Measurements from ENCODE around the gene KIF26A.
A peak's percentile ranks its signal among the peaks of the same experiment; 100 is the strongest.

KIF26A gene

GRCh38 chr14:104138098-104138717, at the start of gene KIF26A:
Gene KIF26A (plus strand): TSS chr14:104138587. CDS start chr14:104138723, 136 bp downstream.
- no peak for DNase-seq

- DNase-seq, result no peak
Measured at GRCh38 chr14:104090071-104090748, 48.2 kb upstream of the KIF26A start.

DNA sequence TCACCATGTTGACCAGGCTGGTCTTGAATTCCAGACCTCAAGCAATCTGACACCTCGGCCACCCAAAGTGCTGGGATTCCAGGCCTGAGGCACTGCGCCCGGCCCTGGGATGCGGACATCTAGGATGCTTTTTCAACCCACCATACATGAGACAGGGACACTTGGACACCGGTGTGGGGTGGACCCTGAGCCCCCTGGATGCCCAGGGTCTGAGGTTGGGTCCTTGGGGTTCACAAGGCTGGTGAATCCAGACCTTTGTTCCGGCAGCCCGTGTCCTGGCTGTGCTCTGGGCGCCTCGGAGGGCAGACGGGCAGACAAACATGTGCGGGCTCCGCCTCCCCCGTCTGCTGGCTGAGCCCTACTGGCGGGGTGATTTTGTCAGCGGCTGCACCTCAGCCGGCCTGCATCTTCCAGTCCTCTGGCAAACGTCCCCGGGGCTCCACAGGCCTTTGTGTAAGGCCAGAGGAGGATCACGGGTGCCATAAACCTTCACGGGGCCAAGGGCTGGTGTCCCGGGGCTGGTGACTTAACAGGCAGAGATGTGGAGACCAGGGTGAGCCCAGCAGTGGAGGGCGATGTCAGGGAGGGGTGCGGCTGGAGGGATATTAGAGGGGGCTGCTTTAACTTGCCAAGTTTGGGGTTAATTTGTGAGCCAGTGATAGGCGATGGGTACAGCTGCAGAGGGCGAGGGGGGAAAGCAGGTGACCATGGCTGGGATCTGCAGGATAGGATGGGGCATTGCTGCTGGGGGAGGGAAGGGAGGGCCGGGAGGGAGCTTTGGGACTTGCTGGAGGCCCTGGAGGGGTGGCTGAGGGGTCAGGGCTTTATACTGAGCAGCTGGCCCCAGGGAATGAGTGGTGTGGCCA, 47.1 kb upstream of the KIF26A start:
- no peak for DNase-seq

DNA sequence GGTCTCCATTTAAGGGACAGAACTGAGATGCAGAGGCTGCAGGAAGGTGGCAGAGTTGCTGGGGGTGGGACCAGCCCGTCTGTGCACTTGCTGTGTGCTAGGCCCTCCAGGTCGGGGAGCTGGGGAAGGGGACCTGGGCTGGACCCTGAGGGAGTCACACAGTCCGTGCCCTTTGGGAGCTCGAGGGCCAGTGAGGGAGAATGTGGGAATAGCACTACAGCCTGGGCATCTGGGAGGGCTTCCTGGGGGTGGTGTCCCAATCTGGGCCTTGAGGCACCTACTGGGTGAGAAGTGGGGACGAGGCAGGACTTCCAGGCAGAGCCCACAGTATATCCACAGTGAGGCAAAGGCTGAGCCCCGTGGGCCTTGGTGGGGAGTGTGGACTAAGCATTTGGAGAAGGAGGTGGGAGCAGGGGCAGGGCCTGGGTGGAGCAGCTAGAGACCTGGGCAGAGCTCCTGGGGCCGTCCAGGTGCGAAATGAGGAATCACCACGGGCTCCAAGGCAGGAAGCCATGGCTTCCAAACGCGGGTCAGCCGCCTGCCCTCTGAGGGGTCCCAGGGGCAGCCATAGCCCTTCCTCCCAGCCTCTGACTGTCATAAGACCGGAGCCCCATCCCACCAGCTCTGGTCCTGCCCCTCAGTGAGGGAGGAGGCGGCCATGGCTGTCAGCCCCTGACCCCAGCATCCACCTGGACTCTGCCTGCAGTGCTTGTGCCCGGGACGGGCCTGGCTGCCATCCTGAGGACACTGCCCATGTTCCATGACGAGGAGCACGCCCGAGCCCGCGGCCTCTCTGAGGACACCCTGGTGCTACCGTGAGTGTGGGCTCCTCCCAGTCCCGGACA, 46.2 kb upstream of the KIF26A start:
- DNase-seq, result no peak

DNA sequence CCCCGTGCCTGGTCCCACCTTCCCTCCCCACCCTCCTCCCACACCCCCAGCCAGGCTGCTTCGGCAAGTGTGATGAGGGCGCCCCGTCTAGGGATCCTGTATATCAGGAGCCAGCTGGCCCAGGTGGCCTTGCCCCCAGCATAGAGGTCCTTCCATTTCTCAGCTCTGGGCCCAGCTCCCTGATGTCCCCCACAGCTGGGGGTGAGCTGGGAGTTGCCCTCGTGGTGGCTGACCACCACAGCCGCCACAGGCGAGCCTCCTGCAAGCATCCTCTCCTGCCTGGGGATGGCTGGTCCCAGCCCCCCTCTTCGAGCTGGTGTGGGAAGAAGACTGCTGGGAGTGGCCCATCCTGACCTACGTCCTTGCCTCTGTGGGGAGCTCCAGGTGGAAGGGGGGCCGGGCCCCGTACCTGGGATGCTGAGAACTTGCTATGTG, 45.4 kb upstream of the KIF26A start:
- DNase-seq, result no peak

- no peak for DNase-seq
Measured at GRCh38 chr14:104093366-104094055, 44.9 kb upstream of the KIF26A start.

- DNase-seq, result no peak
Measured at GRCh38 chr14:104094056-104094708, 44.2 kb upstream of the KIF26A start.

DNA sequence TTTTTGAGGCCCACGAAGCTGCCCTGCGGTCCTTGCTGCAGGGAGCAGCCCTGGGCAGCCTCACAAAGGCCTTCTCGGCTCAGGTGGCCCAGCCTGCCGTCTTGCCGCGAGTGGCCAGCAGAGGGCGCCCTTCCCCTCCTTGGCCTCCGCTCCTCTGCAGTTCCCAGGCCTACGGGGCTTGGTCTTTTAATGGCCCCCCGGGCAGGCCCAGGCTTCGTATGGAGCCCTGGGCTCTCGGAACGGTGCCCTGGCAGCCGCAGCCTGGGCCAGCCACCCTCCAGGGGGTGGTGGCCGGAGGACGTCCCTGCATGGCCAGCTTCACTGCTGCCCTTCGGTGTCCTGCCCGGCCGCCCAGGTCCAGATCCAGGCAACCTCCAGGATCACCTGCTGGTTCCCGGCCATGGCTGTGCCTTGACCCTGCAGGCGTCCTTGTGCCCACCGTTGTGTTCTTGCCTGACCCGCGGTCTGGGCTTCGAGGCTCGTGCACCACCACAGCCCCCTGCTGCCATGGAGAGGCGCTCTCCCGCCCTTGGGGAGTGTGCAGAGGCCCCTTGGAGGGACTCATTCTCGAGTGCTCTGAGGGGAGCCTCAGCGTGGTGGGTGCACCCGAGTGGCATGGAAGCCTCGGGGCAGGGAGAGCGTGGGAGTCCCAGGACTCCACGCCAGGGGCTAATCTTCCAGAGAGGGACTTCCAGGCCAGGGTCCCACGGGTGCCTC, 43.5 kb upstream of the KIF26A start:
- DNase-seq, result peak; percentile 49 to 77

DNA sequence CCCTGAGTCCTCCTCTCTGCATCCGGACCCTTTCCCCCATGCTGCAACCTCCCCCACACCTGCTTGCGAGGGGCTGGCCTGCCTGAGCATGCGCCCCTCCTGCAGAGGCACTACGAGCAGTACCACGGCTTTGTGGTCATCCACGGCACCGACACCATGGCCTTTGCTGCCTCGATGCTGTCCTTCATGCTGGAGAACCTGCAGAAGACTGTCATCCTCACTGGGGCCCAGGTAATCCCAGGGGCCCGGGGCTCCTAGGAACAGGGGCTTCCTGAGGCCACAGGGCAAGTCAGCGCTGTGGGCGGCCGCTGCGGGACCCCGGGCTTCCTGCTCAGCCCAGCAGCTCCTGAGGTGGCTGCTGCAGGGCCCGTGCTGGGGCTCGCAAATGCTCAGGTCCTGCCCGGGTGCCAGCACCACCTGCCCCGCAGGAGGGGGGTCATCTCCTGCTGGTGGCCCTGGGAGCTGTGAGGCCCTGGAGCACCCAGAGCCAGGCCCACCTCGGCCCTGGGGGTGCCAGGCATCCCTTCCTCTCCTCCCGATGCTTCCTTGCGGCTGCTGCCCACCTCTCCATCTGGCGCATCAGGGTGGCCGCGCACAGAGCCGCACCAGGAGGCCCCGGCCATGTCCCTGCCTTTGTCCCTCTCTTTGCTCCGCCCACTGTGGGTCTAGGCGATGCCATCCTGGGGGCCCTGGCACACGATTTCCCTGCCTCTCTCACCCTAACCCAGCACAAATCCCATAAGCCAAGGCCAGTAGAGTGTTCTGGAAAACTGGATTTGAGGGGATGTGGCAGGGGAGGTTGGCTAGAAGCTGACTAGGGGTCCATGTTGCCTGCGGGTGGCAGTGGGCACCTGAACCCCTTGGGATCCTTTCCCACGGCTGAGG, 42.7 kb upstream of the KIF26A start:
- DNase-seq, result no peak

GRCh38 chr14:104096318-104096717, 42.1 kb upstream of the KIF26A start:
- no peak for DNase-seq

GRCh38 chr14:104096751-104097700, 41.4 kb upstream of the KIF26A start:
- no peak for DNase-seq

DNA sequence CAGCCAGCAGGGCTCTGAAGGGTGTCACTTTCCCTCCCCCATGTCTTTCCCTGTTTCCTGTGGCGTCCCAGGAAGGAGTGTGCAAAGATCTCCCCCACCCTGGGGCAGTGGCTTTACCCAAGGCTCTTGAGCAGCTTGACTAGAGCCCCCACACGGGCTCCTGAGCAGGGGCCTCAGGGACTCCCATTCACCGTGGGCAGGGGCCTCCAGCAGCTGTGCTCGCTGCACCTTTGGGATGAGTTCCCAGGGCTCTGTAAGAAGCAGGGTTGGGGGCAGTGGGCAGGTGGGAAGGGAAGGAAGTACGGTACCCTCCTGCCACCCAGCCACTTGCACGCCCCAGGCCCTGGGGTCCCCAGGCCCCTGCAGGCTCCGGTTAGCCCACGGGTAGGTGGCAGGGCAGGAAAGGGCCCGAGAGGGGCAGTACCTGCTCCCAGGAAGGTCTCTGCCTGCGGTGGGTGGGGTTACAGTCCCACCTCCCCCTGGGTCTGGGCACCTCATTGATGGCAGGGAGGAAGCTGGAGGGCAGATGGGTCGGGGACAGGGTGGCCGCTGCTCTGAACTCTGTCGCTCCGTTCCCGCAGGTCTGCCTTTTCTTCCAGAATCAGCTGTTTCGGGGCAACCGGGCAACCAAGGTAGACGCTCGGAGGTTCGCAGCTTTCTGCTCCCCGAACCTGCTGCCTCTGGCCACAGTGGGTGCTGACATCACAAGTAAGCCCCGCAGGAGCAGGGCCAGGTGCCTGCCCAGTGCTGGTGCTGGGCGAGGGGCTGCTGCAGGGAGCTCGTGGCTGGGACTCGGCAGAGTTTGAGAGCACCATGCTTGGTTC, 39.9 kb upstream of the KIF26A start:
- no peak for DNase-seq

DNA sequence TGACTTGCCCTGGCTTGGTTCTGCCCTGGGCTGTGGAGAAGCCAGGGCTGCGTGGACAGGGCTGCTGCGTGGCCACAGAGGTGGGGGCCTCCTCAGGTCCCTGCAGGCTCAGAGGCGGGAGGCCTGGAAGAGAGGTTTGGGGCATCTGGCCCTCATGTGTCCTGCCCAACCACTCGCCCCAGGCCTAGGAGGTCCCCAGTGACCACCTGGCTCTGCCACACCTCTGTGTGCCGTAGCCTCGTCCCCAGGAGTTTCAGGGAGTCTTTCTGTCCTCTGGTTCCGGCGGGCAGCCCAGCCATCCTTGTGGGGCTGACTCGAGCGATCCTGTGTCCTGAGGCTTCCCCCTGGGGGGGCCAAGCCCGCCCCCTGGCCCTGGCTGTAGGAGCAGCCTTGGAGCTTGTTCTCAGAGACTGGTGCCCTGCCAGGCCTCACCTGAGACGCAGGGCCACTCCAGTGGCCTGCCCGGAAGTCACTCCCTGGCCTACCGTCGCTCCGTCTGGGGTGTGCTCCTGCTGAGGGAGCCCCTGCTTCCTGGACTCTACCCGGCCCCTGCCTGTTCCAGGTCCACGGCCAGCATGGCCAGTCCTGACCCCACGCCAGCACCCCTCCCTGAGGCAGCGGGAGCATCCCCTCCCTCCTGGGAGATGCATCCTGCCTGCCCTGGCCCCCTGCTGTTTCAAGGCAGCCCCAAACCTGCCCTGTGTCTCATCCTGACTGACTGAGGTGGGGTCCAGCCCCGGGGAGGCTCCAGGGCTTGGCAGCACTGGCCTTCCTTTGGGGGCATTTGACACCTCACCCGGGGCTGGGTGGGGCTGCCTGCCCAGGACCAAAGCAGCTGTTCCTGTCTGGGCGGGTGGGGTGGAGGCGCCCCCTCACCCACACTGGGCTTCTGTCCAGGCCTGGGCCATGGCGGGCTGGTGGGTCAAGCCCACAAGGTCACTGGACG, 39.0 kb upstream of the KIF26A start:
- no peak for DNase-seq

DNA sequence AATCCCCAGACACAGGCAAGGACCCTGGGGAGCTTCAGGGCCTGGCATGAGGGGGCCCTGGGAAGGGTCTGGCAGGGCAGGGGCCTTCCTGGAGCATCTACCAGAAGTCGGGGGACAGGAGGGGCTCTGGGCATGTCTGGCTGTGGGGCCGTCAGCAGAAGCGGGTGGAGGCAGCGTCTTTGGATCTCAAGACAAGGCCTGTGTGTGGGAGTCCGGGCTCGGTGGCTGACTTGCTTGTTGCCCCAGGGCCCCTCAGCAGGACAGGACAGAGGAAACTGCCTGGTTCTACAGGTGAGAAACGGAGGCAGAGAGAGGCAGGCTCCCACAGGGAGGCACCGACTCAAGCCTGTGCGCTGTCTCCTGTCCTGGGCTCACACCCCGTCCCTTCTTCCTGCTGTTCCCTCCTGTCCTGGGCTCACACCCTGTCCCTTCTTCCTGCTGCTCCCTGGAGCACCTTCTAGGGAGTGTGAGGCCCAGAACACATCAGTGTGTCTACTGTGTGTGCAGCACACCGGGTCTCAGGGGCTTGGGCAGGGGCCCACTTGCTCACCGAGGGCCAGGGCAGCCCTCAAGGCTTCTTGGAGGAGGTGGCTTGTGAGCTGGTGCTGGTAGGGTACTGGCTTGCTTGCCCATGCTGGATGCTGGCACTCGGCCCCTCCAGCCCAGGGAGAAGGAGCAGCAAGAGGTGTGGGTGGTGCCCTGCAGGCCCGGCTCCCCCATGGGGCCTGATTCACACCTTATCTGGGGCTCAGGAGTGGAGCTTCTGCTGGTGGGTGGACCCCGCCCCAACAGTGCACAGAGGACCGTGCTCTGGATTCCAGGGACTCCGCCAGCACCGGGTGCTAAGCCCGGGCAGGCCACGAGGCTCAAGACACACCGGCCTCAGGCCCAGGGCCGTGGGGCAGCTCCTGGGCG, 38.0 kb upstream of the KIF26A start:
- no peak for DNase-seq

GRCh38 chr14:104101086-104101621, 37.2 kb upstream of the KIF26A start:
- DNase-seq, result no peak
